ENCODE measurements around the gene CPLX1.

Gene CPLX1

GRCh38 chr4:795726-796119, 30.2 kb downstream of the CPLX1 start:
- H3K27ac ChIP-seq: no peak overlapping the region
- no peak overlapping the region for H3K4me3 ChIP-seq (ENCODE audit: low read depth, low read length)
- peaks cover 2% of the 10 kb centered on the region for H3K27me3 ChIP-seq (ENCODE audit: control insufficient read depth, insufficient read depth, low read length)
- H3K36me3 ChIP-seq (ENCODE audit: control insufficient read depth, insufficient read depth, low read length): no peaks in the 10 kb centered on the region
- H3K4me2 ChIP-seq (ENCODE audit: low read length): no peak overlapping the region
- H3K4me1 ChIP-seq: no peaks in the 10 kb centered on the region
- H2AFZ ChIP-seq: no peak overlapping the region
- H3K9me3 ChIP-seq (ENCODE audit: control insufficient read depth, low read length): no peaks in the 10 kb centered on the region
- H3K9ac ChIP-seq: no peak overlapping the region
- TF ChIP-seq CTCF (IDR thresholded peaks at IDR 0.05): no peak
- no peaks in the 10 kb centered on the region for H3K79me2 ChIP-seq

DNA sequence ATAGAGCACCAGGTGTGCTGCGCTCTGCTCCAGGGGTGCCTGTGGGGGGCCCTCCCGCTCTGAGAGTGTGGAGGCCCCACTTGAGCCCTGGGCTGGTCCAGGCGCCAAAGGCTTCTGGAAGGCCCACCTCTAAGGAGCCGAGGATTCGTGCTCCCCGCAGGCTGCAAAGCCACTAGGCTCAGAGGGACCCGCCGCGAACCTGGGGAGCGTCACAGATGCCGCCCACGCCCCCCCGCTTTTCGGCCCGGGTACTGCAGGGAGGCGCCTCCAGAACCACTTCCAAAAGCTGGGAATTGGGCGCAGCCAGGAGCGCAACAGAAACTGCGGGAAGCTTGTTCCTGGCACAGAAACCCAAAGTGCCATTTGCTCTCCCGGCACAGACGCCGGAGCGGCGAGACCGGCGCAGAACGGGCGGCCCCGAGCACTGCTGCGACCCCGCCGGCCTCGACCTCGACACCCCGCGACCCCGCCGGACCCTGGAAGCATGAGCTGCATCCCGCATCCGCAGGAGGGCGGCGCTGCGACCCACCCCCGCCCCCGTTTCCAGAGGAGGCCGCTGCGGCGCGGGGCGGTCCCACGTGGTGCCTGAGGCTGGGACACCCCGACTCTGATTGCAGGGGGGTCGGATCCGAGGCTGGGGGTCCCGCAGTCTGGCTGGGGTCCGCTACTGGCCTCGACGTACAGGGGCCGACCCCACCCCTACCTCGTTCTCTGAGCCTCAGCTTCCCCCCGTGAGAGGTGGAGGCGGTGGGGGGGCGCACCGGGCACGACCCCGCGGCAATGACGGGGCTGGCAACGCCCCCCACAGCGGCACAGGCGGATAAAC, 30.8 kb downstream of the CPLX1 start:
- TF ChIP-seq CTCF (IDR thresholded peaks at IDR 0.05): no peak
- no peak overlapping the region for H3K4me3 ChIP-seq (ENCODE audit: low read depth, low read length)
- no peaks in the 10 kb centered on the region for H3K4me1 ChIP-seq
- H3K79me2 ChIP-seq: no peaks in the 10 kb centered on the region
- no peak overlapping the region for H3K9ac ChIP-seq
- H2AFZ ChIP-seq: no peak overlapping the region
- H3K36me3 ChIP-seq (ENCODE audit: control insufficient read depth, insufficient read depth, low read length): no peaks in the 10 kb centered on the region
- H3K4me2 ChIP-seq (ENCODE audit: low read length): peak overlapping the region; percentile 28
- no peak overlapping the region for H3K27ac ChIP-seq
- H3K27me3 ChIP-seq (ENCODE audit: control insufficient read depth, insufficient read depth, low read length): peaks cover 2% of the 10 kb centered on the region
- H3K9me3 ChIP-seq (ENCODE audit: control insufficient read depth, low read length): no peaks in the 10 kb centered on the region

GRCh38 chr4:793941-794621, 31.8 kb downstream of the CPLX1 start:
- no peak overlapping the region for H2AFZ ChIP-seq
- H3K36me3 ChIP-seq (ENCODE audit: control insufficient read depth, insufficient read depth, low read length): no peaks in the 10 kb centered on the region
- no peak overlapping the region for H3K27ac ChIP-seq
- no peaks in the 10 kb centered on the region for H3K79me2 ChIP-seq
- H3K4me1 ChIP-seq: no peaks in the 10 kb centered on the region
- no peak overlapping the region for H3K9ac ChIP-seq
- H3K4me2 ChIP-seq (ENCODE audit: low read length): no peak overlapping the region
- H3K4me3 ChIP-seq (ENCODE audit: low read depth, low read length): no peak overlapping the region
- peaks cover 2% of the 10 kb centered on the region for H3K27me3 ChIP-seq (ENCODE audit: control insufficient read depth, insufficient read depth, low read length)
- no peak for TF ChIP-seq CTCF (IDR thresholded peaks at IDR 0.05)
- H3K9me3 ChIP-seq (ENCODE audit: control insufficient read depth, low read length): no peaks in the 10 kb centered on the region

DNA sequence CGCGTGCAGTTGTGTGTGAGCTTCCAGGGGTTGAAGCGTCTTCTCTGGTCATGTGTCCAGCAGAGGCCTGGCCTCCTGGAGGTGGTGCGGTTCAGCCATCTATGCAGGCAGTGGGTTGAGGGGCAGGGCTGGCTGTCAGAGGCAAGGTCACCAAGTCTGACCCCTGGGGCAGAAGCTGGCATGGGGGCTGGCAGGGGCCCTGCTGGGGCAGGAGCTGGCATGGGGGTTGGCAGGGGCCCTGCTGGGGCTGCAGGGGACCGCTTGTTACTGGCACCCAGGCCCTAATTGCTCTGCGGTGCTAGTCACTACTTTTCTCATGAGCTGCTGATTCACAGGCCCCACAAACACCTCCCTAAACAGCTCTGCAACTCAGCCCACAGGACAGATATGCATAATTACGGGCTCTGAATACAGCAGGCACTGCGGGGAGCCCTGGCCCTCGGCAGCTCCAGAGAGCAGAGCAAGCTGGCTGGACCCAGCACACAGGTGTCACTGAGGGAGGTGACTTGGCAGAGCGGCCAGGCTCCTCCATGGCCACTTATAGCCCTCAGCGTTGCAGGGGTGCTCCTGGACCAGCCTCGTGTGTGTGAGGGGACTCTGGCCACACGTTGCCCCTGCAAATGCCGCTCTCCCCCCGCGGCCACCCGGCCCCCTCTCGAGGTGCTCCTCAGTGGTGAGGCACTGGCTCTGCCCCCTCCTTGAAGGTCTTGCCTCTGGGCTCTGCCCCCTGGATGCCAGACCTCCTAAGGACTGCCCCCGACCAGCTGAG, 32.7 kb downstream of the CPLX1 start:
- Histone ChIP-seq H3K4me3 (ENCODE audit: low read depth, low read length) (no peak overlapping the region), H3K9me3 (ENCODE audit: control insufficient read depth, low read length) (no peaks in the 10 kb centered on the region), H2AFZ (no peak overlapping the region), H3K36me3 (ENCODE audit: control insufficient read depth, insufficient read depth, low read length) (no peaks in the 10 kb centered on the region), H3K27me3 (ENCODE audit: control insufficient read depth, insufficient read depth, low read length) (peaks cover 2% of the 10 kb centered on the region), H3K27ac (no peak overlapping the region), H3K79me2 (no peaks in the 10 kb centered on the region), H3K9ac (no peak overlapping the region), H3K4me1 (no peaks in the 10 kb centered on the region), H3K4me2 (ENCODE audit: low read length) (no peak overlapping the region)
- no peak for TF ChIP-seq CTCF (IDR thresholded peaks at IDR 0.05)
